AG08396 (cell line): ENCODE results near the gene RASL10B.
A peak's percentile ranks its signal among the peaks of the same experiment; 100 is the strongest.

Experiments used
- DNase-seq: peaks from one replicate; pipeline ENCODE4 v3.0.0; 2012; ENCODE audit warnings: low spot score, mixed read lengths

The RASL10B gene

DNA sequence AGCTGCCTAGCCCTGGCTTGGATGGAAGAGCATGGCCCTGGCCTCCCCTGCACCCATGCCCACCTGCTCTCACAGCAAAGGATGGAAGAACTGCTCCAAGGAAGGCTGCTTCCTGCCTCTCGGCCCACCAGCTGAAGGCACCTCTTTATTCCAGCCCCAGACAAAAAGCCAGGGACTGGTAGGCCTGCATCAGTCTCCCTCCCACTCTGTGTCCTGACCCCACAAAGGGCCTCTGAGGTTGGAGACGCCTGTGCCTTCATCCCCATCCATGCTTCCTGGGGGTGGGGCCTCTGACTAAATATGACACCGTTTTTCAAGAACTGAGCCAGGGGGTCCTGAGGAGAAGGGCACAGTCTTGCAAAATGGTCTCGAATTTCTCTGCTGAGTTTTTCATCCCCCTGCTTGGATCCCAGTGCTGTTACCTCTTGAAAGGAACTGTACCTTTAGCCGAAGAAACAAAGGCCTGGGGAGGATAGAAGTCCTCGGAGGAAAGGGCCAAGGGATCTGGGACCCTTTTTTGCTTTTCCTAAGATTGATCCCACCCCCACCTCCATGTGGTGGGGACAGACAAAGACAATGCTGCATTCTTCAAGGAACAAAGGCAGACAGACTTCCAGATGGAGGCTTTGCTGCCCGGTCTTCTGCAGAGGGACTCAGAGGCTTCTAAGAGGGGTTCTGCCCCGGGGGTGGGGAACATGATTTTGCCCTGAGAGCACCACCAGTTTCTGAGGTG, 34.5 kb downstream of the RASL10B start:
- DNase-seq: no peak

DNA sequence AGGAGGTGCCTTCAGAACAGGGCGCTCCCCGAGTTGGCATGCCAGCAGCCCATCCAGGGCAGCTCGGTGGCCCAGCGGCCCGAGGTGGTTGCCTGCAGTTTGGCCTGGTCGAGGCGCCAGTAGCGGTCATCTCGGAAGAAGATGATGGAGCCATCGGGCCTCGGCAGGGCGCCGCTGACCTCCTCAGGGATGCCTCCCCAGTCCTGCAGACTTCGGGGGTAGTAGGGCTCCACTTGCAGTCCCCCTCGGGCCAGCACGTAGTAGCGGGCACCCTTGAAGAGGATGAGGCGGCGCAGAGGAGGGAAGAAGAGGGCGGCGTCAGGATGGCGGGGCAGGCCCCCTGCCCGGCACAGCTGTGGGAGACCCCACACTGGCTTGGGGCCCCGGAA, 35.0 kb downstream of the RASL10B start:
- no peak for DNase-seq

DNA sequence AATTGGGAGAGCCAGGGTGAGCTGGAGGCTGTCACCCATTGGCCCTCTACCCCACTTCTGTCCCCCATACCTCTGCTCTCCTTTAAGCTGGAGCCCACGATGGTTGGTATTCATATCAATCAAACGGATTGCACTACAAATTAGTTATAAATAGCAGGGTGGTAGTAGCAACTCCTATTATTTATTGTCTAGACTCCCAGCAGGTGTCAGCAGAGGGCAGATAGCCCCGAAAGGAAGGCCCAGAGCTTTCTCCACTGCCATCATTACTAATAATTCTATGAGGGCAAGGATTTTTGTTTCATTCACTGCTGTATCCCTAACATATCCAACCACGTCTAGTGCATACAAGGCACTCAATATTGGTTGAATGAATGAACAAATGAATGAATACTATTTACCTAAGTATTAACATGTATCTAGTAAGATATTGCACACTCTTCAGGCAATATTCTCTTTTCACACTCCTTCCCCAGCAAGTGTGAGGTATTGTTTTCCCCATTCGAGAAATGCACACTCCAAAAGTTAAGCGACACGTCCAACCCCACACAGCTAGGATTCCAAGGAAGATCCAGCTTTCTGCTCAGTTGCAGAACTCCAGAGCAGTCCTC, 35.6 kb downstream of the RASL10B start:
- peak; percentile 86 for DNase-seq

- no peak for DNase-seq
Observed at GRCh38 chr17:35768797-35769196, 37.4 kb downstream of the RASL10B start.

GRCh38 chr17:35769895-35770486, 38.6 kb downstream of the RASL10B start:
- DNase-seq: no peak

- DNase-seq: no peak
Observed at GRCh38 chr17:35773129-35773528, 41.7 kb downstream of the RASL10B start.

- DNase-seq: no peak
Observed at GRCh38 chr17:35773679-35774425, 42.4 kb downstream of the RASL10B start.

GRCh38 chr17:35774499-35774898, 43.1 kb downstream of the RASL10B start:
- peak; percentile 67 for DNase-seq

DNA sequence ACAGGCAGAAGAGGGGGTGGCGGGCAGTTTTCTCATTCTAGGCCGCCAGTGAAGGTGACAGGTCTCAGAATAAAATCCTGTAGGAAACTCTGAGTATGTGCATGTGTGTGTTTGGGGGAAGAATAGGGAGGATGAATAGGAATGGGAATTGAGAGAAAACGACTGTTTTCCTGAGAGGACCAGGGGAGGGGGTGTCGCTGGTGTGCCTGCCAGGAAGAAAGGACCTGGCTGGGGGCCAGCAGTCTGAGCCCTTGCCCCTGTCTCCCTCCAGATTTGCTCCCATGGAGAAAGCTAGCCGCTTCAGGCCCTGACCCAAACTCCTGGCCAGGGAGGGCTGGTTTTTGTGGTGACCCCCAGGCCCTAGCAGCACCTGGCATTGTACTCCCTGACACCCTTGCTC, 43.6 kb downstream of the RASL10B start:
- no peak for DNase-seq

- no peak for DNase-seq
Observed at GRCh38 chr17:35775583-35775982, 44.1 kb downstream of the RASL10B start.

GRCh38 chr17:35778641-35779196, 47.3 kb downstream of the RASL10B start:
- no peak for DNase-seq

GRCh38 chr17:35780950-35781349, 49.5 kb downstream of the RASL10B start:
- no peak for DNase-seq

DNA sequence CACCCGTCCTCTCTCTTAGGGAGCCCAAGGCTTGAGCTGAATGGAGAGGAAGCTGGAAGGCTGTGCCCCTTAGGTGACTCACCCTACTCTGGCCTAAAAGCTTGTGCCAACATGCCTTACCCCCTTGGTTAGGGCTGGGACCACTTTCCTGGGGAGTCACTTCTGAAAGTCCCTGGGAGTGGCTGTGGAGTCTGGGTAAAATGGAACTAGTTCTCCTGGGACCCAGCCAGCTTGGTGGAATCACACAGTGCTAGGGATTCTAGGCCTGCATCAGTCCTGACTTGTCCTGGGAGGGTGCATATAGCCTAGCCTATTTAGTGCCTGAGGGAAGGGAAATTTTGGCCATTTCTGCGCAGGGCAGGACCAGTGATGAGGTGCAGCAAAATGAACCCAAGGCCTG, 53.5 kb downstream of the RASL10B start:
- DNase-seq: no peak

DNA sequence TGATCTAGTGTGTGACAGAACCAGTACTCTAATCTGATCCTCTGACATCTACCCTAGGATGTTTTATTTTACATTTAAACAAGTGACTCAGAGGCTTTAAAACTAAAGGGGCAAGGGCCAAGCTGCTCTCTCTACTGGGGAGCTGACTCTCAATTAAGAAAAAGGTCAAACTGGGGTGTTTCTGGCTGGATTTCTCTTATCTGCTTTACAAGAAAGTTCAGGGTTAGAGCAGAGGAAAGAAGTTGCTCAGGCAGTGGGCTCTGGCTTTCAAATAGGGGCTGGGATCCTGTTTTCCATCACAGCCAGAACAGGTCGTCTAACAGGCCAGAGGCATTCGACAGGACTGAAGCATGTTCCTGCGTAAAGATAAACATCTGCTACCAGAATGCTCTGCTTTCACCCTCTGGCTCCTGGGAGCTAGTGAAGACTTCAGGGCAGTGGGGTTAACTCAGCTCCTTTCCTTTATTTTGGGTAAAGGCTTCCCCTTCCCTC, 55.5 kb downstream of the RASL10B start:
- DNase-seq: no peak

GRCh38 chr17:35788477-35789368, 57.3 kb downstream of the RASL10B start:
- peak; percentile 86 for DNase-seq

DNA sequence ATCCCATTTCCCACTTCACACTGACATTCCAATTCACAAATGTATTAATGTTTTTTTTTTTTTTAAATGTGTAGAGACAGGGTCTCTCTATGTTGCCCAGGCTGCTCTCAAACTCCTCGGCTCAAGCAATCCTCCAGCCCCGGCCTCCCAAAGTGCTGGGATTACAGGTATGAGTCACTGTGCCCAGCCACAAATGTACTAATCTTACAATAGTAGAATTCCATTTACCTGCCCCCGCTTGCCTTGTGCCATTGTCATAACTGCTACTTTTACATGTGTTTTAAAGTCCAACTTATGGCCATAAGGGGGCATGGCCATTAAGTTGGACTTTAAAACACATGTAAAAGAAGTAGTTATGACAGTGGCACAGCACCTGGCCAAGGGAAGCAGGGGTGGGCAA, 59.4 kb downstream of the RASL10B start:
- no peak for DNase-seq

GRCh38 chr17:35791681-35792350, 60.4 kb downstream of the RASL10B start:
- no peak for DNase-seq
